ENCODE data around the gene TTC9B.

TTC9B gene

GRCh38 chr19:40216013-40216776 lies 2.0 kb downstream of the TTC9B start:
- DNase-seq (ENCODE audit: extremely low read depth in 1 of 2, low read depth in 1 of 2) = no peak

GRCh38 chr19:40214936-40215335 lies 3.2 kb downstream of the TTC9B start:
- DNase-seq (ENCODE audit: extremely low read depth in 1 of 2, low read depth in 1 of 2) = no peak

GRCh38 chr19:40213882-40214570 lies 4.2 kb downstream of the TTC9B start:
- no peak for DNase-seq (ENCODE audit: extremely low read depth in 1 of 2, low read depth in 1 of 2)

- no peak for DNase-seq (ENCODE audit: extremely low read depth in 1 of 2, low read depth in 1 of 2)
These were observed 4.8 kb downstream of the TTC9B start for GRCh38 chr19:40213251-40213829.

- no peak for DNase-seq (ENCODE audit: extremely low read depth in 1 of 2, low read depth in 1 of 2)
These were observed 7.3 kb downstream of the TTC9B start for GRCh38 chr19:40210889-40211288.

- no peak for DNase-seq (ENCODE audit: extremely low read depth in 1 of 2, low read depth in 1 of 2)
These were observed 9.6 kb downstream of the TTC9B start for GRCh38 chr19:40208602-40209001.

GRCh38 chr19:40205760-40206159 lies 12.4 kb downstream of the TTC9B start:
- DNase-seq (ENCODE audit: extremely low read depth in 1 of 2, low read depth in 1 of 2) = no peak

- no peak for DNase-seq (ENCODE audit: extremely low read depth in 1 of 2, low read depth in 1 of 2)
These were observed 13.8 kb downstream of the TTC9B start for GRCh38 chr19:40204381-40204780.

GRCh38 chr19:40200341-40201099 lies 17.7 kb downstream of the TTC9B start:
- no peak for DNase-seq (ENCODE audit: extremely low read depth in 1 of 2, low read depth in 1 of 2)

- no peak for DNase-seq (ENCODE audit: extremely low read depth in 1 of 2, low read depth in 1 of 2)
These were observed 19.8 kb downstream of the TTC9B start for GRCh38 chr19:40198272-40198990.

- DNase-seq (ENCODE audit: extremely low read depth in 1 of 2, low read depth in 1 of 2) = no peak
These were observed 24.7 kb downstream of the TTC9B start for GRCh38 chr19:40193587-40193849.

- DNase-seq (ENCODE audit: extremely low read depth in 1 of 2, low read depth in 1 of 2) = no peak
These were observed 25.2 kb downstream of the TTC9B start for GRCh38 chr19:40192758-40193586.

GRCh38 chr19:40191836-40192646 lies 26.1 kb downstream of the TTC9B start:
- DNase-seq (ENCODE audit: extremely low read depth in 1 of 2, low read depth in 1 of 2) = no peak

- peak; percentile 58 to 77 for DNase-seq (ENCODE audit: extremely low read depth in 1 of 2, low read depth in 1 of 2)
These were observed 27.0 kb downstream of the TTC9B start, which contains the start of gene MAP3K10 for GRCh38 chr19:40190891-40191835. TSS of gene MAP3K10 (plus strand) at chr19:40191426. CDS start at chr19:40192032, 606 bp downstream.

GRCh38 chr19:40184273-40184672 lies 33.9 kb downstream of the TTC9B start:
- DNase-seq (ENCODE audit: extremely low read depth in 1 of 2, low read depth in 1 of 2) = no peak

- no peak for DNase-seq (ENCODE audit: extremely low read depth in 1 of 2, low read depth in 1 of 2)
These were observed 39.4 kb downstream of the TTC9B start for GRCh38 chr19:40178756-40179155.

GRCh38 chr19:40177286-40178070 lies 40.7 kb downstream of the TTC9B start:
- DNase-seq (ENCODE audit: extremely low read depth in 1 of 2, low read depth in 1 of 2) = no peak

All from stimulated activated CD8-positive, alpha-beta memory T cell treated with anti-CD3 and anti-CD28 coated beads, Interleukin-7, amount 100 ng/mL, for 48 hours (primary cell).